GM06990 (cell line): ENCODE results near the gene COL4A1.

Experiments
- DNase-seq: peaks from one replicate; pipeline ENCODE4 v3.0.0-alpha.2; 2011; ENCODE audit not compliant: insufficient read length; ENCODE audit errors: extremely low read depth
- H3K27me3 ChIP-seq: replicated peaks from 2 replicates; pipeline ENCODE4 v1.6.0; 2011; ENCODE audit warnings: low read length; ENCODE audit not compliant: control insufficient read depth, insufficient read depth
- H3K36me3 ChIP-seq: 2 replicates; pipeline ENCODE4 v1.5.1; 2011; ENCODE audit warnings: low read length; ENCODE audit not compliant: control insufficient read depth, insufficient read depth
- H3K4me3 ChIP-seq: replicated peaks from 2 replicates; pipeline ENCODE4 v1.5.1; 2011; ENCODE audit warnings: low read depth, mild to moderate bottlenecking, control low read depth, low read length
- TF ChIP-seq, protein P1 (sequence below): IDR thresholded peaks from 2 replicates; pipeline ENCODE4 v1.5.1; 2011; ENCODE audit warnings: low read length, control low read depth, mild to moderate bottlenecking, inconsistent platforms; ENCODE audit not compliant: insufficient read depth, poor library complexity, severe bottlenecking

COL4A1 gene

DNA sequence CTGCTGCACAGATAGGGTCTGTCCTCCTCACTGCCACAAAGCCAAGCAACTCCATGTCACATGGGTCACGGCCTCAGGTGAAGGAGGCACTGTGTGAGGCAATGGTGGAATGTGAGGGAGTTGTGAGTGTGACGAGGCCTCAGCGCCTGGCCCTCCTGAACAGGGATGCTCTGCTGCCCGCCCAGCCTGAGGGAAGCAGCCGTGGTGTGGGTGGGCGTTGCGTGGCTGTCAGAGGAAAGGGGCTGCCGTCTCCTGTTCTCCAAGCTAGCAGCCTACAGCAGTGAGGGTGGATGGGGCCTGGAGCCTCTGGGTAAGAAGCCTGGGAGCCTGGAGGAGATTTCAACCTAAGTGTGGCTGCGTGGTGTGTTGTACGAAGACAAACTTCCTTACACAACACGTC lies 125.0 kb downstream of the COL4A1 start:
- Histone ChIP-seq H3K36me3 (no peaks in the 10 kb centered on the region), H3K27me3 (no peaks in the 10 kb centered on the region; the same call in 1 of the 2 replicates), H3K4me3 (no peak overlapping the region)
- TF ChIP-seq, protein P1, sequence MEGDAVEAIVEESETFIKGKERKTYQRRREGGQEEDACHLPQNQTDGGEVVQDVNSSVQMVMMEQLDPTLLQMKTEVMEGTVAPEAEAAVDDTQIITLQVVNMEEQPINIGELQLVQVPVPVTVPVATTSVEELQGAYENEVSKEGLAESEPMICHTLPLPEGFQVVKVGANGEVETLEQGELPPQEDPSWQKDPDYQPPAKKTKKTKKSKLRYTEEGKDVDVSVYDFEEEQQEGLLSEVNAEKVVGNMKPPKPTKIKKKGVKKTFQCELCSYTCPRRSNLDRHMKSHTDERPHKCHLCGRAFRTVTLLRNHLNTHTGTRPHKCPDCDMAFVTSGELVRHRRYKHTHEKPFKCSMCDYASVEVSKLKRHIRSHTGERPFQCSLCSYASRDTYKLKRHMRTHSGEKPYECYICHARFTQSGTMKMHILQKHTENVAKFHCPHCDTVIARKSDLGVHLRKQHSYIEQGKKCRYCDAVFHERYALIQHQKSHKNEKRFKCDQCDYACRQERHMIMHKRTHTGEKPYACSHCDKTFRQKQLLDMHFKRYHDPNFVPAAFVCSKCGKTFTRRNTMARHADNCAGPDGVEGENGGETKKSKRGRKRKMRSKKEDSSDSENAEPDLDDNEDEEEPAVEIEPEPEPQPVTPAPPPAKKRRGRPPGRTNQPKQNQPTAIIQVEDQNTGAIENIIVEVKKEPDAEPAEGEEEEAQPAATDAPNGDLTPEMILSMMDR, result no peak
- no peak for DNase-seq

DNA sequence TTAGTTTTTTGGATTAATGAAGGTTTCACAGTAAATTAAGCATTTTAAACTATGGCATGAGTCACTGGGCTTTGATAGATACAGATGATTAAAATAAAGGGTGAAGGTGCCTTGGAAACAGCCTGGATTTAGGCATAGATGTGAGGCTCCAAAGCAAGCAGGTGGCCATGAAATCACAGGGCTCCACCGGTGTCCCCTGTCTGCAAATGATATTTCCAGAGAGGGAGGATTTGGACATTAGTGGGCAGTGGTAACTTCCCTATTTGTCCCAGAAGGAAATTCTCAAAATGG lies 127.2 kb downstream of the COL4A1 start:
- H3K36me3 ChIP-seq, result no peaks in the 10 kb centered on the region
- no peaks in the 10 kb centered on the region; the same call in 1 of the 2 replicates for H3K27me3 ChIP-seq
- no peak for DNase-seq
- no peak overlapping the region for H3K4me3 ChIP-seq
- TF ChIP-seq, protein P1, result no peak

DNA sequence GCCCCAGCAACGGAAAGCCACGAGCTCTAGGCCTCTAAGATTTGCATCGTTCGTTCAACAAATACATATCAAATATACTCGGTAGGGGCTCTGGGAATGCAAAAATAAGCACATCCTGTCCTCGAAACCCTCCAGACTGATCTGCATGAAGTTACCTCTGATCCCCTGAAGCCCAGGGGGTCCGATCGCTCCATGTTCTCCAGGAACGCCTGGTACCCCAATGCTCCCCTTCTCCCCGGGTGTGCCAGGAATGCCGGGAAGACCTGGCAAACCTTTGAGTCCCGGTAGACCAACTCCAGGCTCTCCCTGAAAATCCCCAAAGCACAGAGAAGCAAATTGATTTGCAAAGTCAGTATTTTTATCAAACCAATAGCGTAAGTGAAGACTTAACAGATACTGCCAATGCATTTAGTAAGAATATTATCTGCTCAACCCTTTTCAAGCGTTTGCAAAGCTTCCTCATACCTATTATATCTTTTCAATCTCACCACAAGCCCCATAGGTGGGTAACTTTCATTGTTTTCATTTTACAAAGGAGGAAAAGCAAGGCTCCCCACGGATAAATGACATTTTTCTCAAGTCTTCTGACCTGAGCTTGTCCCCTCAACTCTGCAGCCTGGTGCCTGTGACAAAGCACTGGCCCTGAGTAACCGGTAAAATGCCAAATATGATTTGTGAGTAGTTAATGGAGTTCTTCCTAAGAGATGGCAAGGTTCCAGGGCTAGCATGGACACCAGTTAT lies 127.7 kb downstream of the COL4A1 start:
- TF ChIP-seq, protein P1, result no peak
- no peaks in the 10 kb centered on the region; the same call in 1 of the 2 replicates for H3K27me3 ChIP-seq
- no peaks in the 10 kb centered on the region for H3K36me3 ChIP-seq
- no peak overlapping the region for H3K4me3 ChIP-seq
- DNase-seq, result no peak

DNA sequence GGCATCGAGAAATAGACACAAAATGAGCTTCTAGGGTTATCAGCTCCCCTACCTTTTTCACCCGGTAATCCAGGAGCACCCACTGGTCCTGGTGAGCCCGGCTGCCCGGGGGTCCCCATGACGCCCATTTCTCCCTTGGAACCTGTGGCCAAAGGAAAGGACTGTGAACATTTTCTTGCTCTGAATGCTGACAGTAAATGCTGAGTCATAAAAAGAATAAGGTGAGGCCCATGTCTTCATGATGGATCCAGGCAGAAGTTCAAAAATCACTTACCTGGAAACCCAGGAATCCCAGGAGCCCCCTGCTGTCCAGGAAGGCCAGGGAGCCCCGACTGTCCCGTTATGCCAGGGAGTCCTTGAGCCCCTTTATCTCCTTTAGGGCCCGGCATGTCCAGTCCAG lies 129.2 kb downstream of the COL4A1 start:
- Histone ChIP-seq H3K4me3 (no peak overlapping the region), H3K27me3 (no peaks in the 10 kb centered on the region; the same call in 1 of the 2 replicates), H3K36me3 (no peaks in the 10 kb centered on the region)
- DNase-seq, result no peak
- TF ChIP-seq, protein P1, result no peak

DNA sequence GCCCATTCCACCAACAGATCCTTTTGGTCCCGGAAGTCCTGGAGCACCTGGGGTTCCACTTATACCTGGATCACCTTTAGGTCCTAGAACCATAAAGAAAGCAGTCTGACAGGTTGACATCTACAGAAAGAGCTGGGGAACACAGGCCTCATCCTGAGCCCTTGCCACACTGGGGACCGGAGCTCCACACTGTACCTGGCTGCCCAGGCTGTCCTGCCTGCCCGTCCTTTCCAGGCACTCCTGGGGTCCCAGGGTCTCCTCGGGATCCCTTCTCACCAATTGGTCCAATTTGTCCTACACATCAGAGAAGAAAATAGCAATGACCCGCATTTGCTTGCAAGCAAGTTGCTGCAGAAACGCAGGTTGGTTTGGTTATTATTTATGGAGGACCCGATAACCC lies 130.5 kb downstream of the COL4A1 start:
- no peak overlapping the region for H3K4me3 ChIP-seq
- TF ChIP-seq, protein P1, result no peak
- DNase-seq, result no peak
- no peaks in the 10 kb centered on the region; the same call in 1 of the 2 replicates for H3K27me3 ChIP-seq
- H3K36me3 ChIP-seq, result no peaks in the 10 kb centered on the region
